Esophagus muscularis mucosa (tissue), 4 donors: ENCODE data around the gene TNFAIP8L1.

Experiments
- EP300 ChIP-seq: sonication (generic); formaldehyde crosslinking; IDR thresholded peaks from one replicate; pipeline ENCODE4 v1.6.1; 2017; ENCODE audit warnings: antibody characterized with exemption
- POLR2AphosphoS5 ChIP-seq, 2 donors: sonication (generic); formaldehyde crosslinking; IDR thresholded peaks; one replicate each; pipeline ENCODE4 v1.6.1; 2017; ENCODE audit warnings: antibody characterized with exemption in 2 of 2
- TF ChIP-seq, protein P1 (sequence below), 3 experiments: fragments of 200-600 bp in 2 of 3; fragments of 450-650 bp in 1 of 3; sonication (generic) in 2 of 3; IDR thresholded peaks; one replicate each; pipeline ENCODE4 v1.5.1; 2017 to 2019; ENCODE audit warnings: antibody characterized with exemption in 3 of 3, mild to moderate bottlenecking in 2 of 3, moderate library complexity in 1 of 3

DNA sequence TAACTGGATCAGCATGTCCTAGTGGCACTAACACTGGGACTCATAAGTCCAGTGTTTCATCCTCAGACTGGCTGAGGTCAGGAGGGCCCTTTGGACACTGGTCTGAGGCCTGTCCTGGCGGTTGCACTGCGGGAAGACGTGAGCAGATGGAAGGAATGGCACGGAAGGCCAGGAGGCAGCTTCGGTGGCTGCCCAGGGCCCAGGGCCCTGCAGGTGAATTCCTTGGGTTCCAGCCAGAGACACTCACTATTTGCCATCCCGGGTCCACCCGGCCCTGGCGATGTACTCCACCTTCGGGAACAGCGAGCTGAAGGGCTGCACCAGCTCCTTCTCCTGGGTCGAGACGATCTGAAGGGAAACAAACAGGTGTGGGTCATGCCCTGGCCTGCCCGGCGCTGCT lies 58.0 kb downstream of the TNFAIP8L1 start:
- TF ChIP-seq, protein P1, sequence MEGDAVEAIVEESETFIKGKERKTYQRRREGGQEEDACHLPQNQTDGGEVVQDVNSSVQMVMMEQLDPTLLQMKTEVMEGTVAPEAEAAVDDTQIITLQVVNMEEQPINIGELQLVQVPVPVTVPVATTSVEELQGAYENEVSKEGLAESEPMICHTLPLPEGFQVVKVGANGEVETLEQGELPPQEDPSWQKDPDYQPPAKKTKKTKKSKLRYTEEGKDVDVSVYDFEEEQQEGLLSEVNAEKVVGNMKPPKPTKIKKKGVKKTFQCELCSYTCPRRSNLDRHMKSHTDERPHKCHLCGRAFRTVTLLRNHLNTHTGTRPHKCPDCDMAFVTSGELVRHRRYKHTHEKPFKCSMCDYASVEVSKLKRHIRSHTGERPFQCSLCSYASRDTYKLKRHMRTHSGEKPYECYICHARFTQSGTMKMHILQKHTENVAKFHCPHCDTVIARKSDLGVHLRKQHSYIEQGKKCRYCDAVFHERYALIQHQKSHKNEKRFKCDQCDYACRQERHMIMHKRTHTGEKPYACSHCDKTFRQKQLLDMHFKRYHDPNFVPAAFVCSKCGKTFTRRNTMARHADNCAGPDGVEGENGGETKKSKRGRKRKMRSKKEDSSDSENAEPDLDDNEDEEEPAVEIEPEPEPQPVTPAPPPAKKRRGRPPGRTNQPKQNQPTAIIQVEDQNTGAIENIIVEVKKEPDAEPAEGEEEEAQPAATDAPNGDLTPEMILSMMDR (IDR thresholded peaks at IDR 0.05): no peak
- no peak for TF ChIP-seq POLR2AphosphoS5 (IDR thresholded peaks at IDR 0.05)
- no peak for TF ChIP-seq EP300
